ENCODE measurements around the gene ARRB1.

DNA sequence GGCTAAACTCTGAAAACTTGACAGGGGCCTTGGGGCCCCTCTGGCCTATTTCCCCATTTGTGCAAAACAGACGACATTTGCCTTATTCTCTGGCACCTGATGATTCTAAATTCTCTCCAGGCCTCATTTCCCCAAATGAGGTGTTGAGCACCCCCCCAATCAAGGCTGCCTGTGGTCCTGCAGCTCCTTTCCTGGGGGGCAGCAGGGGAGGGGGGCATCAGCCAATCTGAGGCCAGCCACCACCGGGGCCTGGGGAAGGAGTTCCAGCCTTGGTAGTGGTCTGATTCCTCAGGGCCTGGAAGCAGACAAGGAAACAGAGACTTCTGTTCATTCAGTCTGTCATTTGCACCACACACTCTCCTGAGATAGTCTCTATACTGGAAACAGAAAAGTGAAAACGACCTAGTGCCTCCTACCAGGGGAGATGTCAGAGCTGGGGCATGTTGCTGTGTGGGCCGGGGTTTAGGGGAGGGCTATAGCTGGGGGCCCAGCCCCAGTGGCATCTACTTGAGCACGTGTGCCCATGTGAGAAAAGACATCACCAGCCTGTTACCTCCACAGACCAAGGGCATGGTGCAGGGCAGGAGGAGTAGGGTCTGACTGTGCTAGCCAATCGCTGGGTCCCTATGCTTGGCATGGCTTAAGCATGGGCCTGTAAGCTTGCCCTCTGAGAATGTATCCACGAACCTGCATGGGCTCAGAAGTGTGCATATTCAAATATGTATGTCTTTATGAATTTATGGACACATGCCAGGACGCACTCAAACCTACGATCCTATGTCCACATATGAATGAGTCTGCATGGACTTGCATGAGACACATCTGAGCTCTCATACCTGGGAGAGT is 112.6 kb downstream of the ARRB1 start:
- TF ChIP-seq, protein P1, sequence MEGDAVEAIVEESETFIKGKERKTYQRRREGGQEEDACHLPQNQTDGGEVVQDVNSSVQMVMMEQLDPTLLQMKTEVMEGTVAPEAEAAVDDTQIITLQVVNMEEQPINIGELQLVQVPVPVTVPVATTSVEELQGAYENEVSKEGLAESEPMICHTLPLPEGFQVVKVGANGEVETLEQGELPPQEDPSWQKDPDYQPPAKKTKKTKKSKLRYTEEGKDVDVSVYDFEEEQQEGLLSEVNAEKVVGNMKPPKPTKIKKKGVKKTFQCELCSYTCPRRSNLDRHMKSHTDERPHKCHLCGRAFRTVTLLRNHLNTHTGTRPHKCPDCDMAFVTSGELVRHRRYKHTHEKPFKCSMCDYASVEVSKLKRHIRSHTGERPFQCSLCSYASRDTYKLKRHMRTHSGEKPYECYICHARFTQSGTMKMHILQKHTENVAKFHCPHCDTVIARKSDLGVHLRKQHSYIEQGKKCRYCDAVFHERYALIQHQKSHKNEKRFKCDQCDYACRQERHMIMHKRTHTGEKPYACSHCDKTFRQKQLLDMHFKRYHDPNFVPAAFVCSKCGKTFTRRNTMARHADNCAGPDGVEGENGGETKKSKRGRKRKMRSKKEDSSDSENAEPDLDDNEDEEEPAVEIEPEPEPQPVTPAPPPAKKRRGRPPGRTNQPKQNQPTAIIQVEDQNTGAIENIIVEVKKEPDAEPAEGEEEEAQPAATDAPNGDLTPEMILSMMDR (IDR thresholded peaks at IDR 0.05; ENCODE audit: low read depth, low read length) = no peak
- TF ChIP-seq EZH2phosphoT487 (IDR thresholded peaks at IDR 0.05; ENCODE audit: low read depth) = no peak

Measured in OCI-LY3 (cell line).